WERI-Rb-1 (cell line): ENCODE data around the gene EPHX1.

Experiments
- DNase-seq: peaks from one replicate; pipeline ENCODE4 v3.0.0-alpha.2; 2020
- H3K27ac ChIP-seq: fragments of 250-450 bp; sonication (Bioruptor Pico); 2 replicates; pipeline ENCODE4 v1.5.1; 2020; ENCODE audit warnings: mild to moderate bottlenecking, moderate library complexity
- H3K27me3 ChIP-seq: fragments of 250-450 bp; sonication (Bioruptor Pico); 2 replicates; pipeline ENCODE4 v1.5.1; 2021; ENCODE audit warnings: mild to moderate bottlenecking, low read depth, moderate library complexity; ENCODE audit not compliant: insufficient read depth, severe bottlenecking
- H3K36me3 ChIP-seq: fragments of 250-450 bp; sonication (Bioruptor Pico); 2 replicates; pipeline ENCODE4 v1.5.1; 2020; ENCODE audit warnings: mild to moderate bottlenecking, moderate library complexity
- H3K4me3 ChIP-seq: 2 replicates; pipeline ENCODE4 v1.5.1; 2011; ENCODE audit warnings: low read depth, mild to moderate bottlenecking, control low read depth, low read length
- H3K9me3 ChIP-seq: fragments of 250-450 bp; sonication (Bioruptor Pico); 2 replicates; pipeline ENCODE4 v1.5.1; 2021; ENCODE audit warnings: mild to moderate bottlenecking, moderate library complexity; ENCODE audit not compliant: severe bottlenecking
- CTCF ChIP-seq: IDR thresholded peaks from 2 replicates; pipeline ENCODE4 v1.5.1; 2011; ENCODE audit warnings: low read depth, mild to moderate bottlenecking, control low read depth, inconsistent platforms, low read length

The EPHX1 gene

GRCh38 chr1:225880222-225880588, 70.3 kb downstream of the EPHX1 start:
- no peak for TF ChIP-seq CTCF
- Histone ChIP-seq H3K27ac (no peak overlapping the region), H3K27me3 (no peaks in the 10 kb centered on the region), H3K36me3 (no peaks in the 10 kb centered on the region), H3K4me3 (no peak overlapping the region), H3K9me3 (no peaks in the 10 kb centered on the region)
- DNase-seq = no peak

GRCh38 chr1:225880636-225881035, 70.7 kb downstream of the EPHX1 start:
- Histone ChIP-seq H3K9me3 (no peaks in the 10 kb centered on the region), H3K4me3 (no peak overlapping the region), H3K36me3 (no peaks in the 10 kb centered on the region), H3K27me3 (no peaks in the 10 kb centered on the region), H3K27ac (no peak overlapping the region)
- TF ChIP-seq CTCF = no peak
- DNase-seq = no peak

GRCh38 chr1:225881081-225881958, 71.4 kb downstream of the EPHX1 start:
- H3K36me3 ChIP-seq = no peaks in the 10 kb centered on the region
- DNase-seq = no peak

GRCh38 chr1:225881959-225882693, 72.2 kb downstream of the EPHX1 start, which contains the start of gene TMEM63A:
Gene TMEM63A (minus strand): TSS chr1:225882380. CDS start chr1:225877580, 4,800 bp downstream.
- Histone ChIP-seq H3K9me3 (no peaks in the 10 kb centered on the region), H3K36me3 (no peaks in the 10 kb centered on the region), H3K4me3 (no peak within 1 kb of the TSS), H3K27ac (no peak within 1 kb of the TSS), H3K27me3 (no peaks in the 10 kb centered on the region)
- DNase-seq = no peak
- no peak for TF ChIP-seq CTCF

More at GRCh38 chr1:225881081-225881958, 71.4 kb downstream of the EPHX1 start:
- TF ChIP-seq CTCF = no peak
- no peak overlapping the region for H3K4me3 ChIP-seq
- H3K9me3 ChIP-seq = no peaks in the 10 kb centered on the region
- no peaks in the 10 kb centered on the region for H3K27me3 ChIP-seq
- H3K27ac ChIP-seq = no peak overlapping the region

GRCh38 chr1:225882694-225883615, 73.0 kb downstream of the EPHX1 start:
- no peak for DNase-seq
- Histone ChIP-seq H3K27me3 (no peaks in the 10 kb centered on the region), H3K4me3 (no peak overlapping the region), H3K27ac (no peak overlapping the region), H3K36me3 (no peaks in the 10 kb centered on the region), H3K9me3 (no peaks in the 10 kb centered on the region)
- TF ChIP-seq CTCF = no peak
